Stimulated activated CD8-positive, alpha-beta memory T cell treated with anti-CD3 and anti-CD28 coated beads, Interleukin-15, amount 100 ng/mL, for 4 hours (primary cell): ENCODE data around the gene NCKAP5L.

ENCODE experiments used
- DNase-seq, 2 donors: peaks; one replicate each; pipeline ENCODE4 v3.0.0-alpha.2; 2020; ENCODE audit warnings: low read depth in 2 of 2

NCKAP5L gene

GRCh38 chr12:49823350-49823749, 4.9 kb downstream of the NCKAP5L start:
- no peak for DNase-seq

GRCh38 chr12:49821373-49822287, 6.6 kb downstream of the NCKAP5L start:
- DNase-seq, result no peak

GRCh38 chr12:49819786-49820185, 8.4 kb downstream of the NCKAP5L start:
- no peak for DNase-seq

GRCh38 chr12:49818241-49818895, 9.8 kb downstream of the NCKAP5L start:
- DNase-seq, result no peak

GRCh38 chr12:49813131-49813530, 15.1 kb downstream of the NCKAP5L start:
- DNase-seq, result no peak

- no peak for DNase-seq
These were observed 16.2 kb downstream of the NCKAP5L start for GRCh38 chr12:49811961-49812401.

GRCh38 chr12:49811136-49811535, 17.1 kb downstream of the NCKAP5L start:
- no peak for DNase-seq

- DNase-seq, result no peak
These were observed 18.3 kb downstream of the NCKAP5L start for GRCh38 chr12:49809906-49810389.

- no peak for DNase-seq
These were observed 18.8 kb downstream of the NCKAP5L start for GRCh38 chr12:49809381-49809905.

GRCh38 chr12:49808686-49809380, 19.4 kb downstream of the NCKAP5L start:
- DNase-seq, result no peak

GRCh38 chr12:49807991-49808580, 20.1 kb downstream of the NCKAP5L start:
- DNase-seq, result no peak

GRCh38 chr12:49806877-49807276, 21.3 kb downstream of the NCKAP5L start:
- no peak for DNase-seq

- no peak for DNase-seq
These were observed 21.8 kb downstream of the NCKAP5L start for GRCh38 chr12:49806321-49806813.

GRCh38 chr12:49805409-49805808, 22.8 kb downstream of the NCKAP5L start:
- no peak for DNase-seq

- no peak for DNase-seq
These were observed 23.4 kb downstream of the NCKAP5L start for GRCh38 chr12:49804821-49805220.

- no peak for DNase-seq
These were observed 24.3 kb downstream of the NCKAP5L start for GRCh38 chr12:49803693-49804450.

- DNase-seq, result no peak
These were observed 26.8 kb downstream of the NCKAP5L start for GRCh38 chr12:49801141-49802063.

- DNase-seq, result no peak
These were observed 27.6 kb downstream of the NCKAP5L start for GRCh38 chr12:49800421-49801140.

GRCh38 chr12:49798934-49799333, 29.3 kb downstream of the NCKAP5L start:
- no peak for DNase-seq
